Ovary (tissue), 9 donors: ENCODE data around the gene UBXN4. TPM values are rescaled to one million over a fixed set of nuclear protein-coding genes. Genes with fewer than 3 reads are reported as not detected.

Source experiments
- DNase-seq, 5 donors: peaks; one replicate each; pipeline ENCODE4 v3.0.0-alpha.2; 2019 to 2020
- H3K27ac ChIP-seq, 2 donors: fragments of 200-600 bp; one replicate each; pipeline versions ENCODE4 v1.5.1 to v1.8.0; 2019 to 2022
- H3K27me3 ChIP-seq: fragments of 200-600 bp; one replicate; pipeline ENCODE4 v1.8.0; 2022
- H3K36me3 ChIP-seq: fragments of 200-600 bp; sonication (generic); one replicate; pipeline ENCODE4 v1.5.1; 2019
- H3K4me1 ChIP-seq: one replicate; pipeline ENCODE4 v1.8.1; 2013; ENCODE audit warnings: mild to moderate bottlenecking, moderate library complexity; ENCODE audit not compliant: insufficient read depth
- H3K4me3 ChIP-seq: fragments of 200-600 bp; sonication (generic); one replicate; pipeline ENCODE4 v1.5.1; 2017
- H3K9me3 ChIP-seq, 2 donors: fragments of 200-600 bp in 1 of 2; sonication (generic) in 1 of 2; one replicate each; pipeline versions ENCODE4 v1.5.1 to v1.8.1; 2013 to 2019; ENCODE audit warnings: mild to moderate bottlenecking in 1 of 2, moderate library complexity in 1 of 2
- CTCF ChIP-seq, 3 donors: fragments of 450-650 bp in 2 of 3; fragments of 200-600 bp in 1 of 3; IDR thresholded peaks; one replicate each; pipeline versions ENCODE4 v1.5.1 to v1.8.0; 2016 to 2022; ENCODE audit warnings: antibody characterized with exemption in 3 of 3, mild to moderate bottlenecking in 1 of 3
- EP300 ChIP-seq: sonication (generic); formaldehyde crosslinking; IDR thresholded peaks from one replicate; pipeline ENCODE4 v1.6.1; 2017; ENCODE audit warnings: antibody characterized with exemption
- POLR2A ChIP-seq: fragments of 450-650 bp; IDR thresholded peaks from one replicate; pipeline ENCODE4 v1.6.1; 2017; ENCODE audit warnings: antibody characterized with exemption, mild to moderate bottlenecking, moderate library complexity
- WGBS, 3 donors: extraction: QIAGEN DNeasy Blood & Tissue Kit in 1 of 3; methylation state at CpG; one replicate each; pipeline versions ENCODE4 v1.1.5 to v1.1.7; 2013 to 2017; 5-methylcytosine and 5-hydroxymethylcytosine counted together
- intact Hi-C, 4 donors: fragments of 100-400 bp; cut with DNase I; formaldehyde crosslinking; loops; one replicate each; pipeline versions ENCODE4 v1.11.0 to v1.15.1; 2022 to 2023
- polyA plus RNA-seq, 2 donors: library from polyadenylated mRNA; stranded (reverse); fragments of 200-250 nt in 1 of 2; fragments of 350-450 nt in 1 of 2; fragmentation: Illumina TruSeq in 1 of 2; extraction: RNeasy Lipid Tissue Mini Kit (QIAGEN cat#74804) in 1 of 2; gene quantifications; one replicate each; pipeline ENCODE4 v1.2.3, GENCODE V29; 2013 to 2014
- total RNA-seq, 7 donors: library from RNA; depleted of rRNA in 2 of 7; stranded (reverse); fragments of >200 nt in 2 of 7; fragmentation: NEBNext Ultra II Directional in 3 of 7; extraction: Animal tissue kit (Norgen Biotek cat#: 25700) in 3 of 7; gene quantifications; one replicate each; pipeline versions ENCODE4 v1.1.0 to v1.2.4, GENCODE V29; 2016 to 2023
- donor health status: DM: no; HTN: no; CAD: no; lungs with moderate emphysema.
- donor health status: DM: no; HTN: no; CAD: no.
- donor health status: Bipolar disorder and iron deficiency.
- donor health status: DM: yes; HTN: yes; CAD: no.
- donor health status: DM: no; HTN: no; CAD: no.
- donor health status: DM: yes; HTN: yes; CAD: no.

Gene UBXN4
- total and polyA plus RNA-seq, 9 donors: 46.6 to 101 (median 82.0) TPM

GRCh38 chr2:135812907-135813511, 71.4 kb downstream of the UBXN4 start:
- TF ChIP-seq POLR2A: no peak
- TF ChIP-seq EP300: no peak
- no peak for TF ChIP-seq CTCF (IDR thresholded peaks at IDR 0.05)
- intact Hi-C loops: no loop called here
- no peaks in the 10 kb centered on the region for H3K9me3 ChIP-seq
- 76 to 82% (median 80%) methylated on average over 2 of the region's 2 CpGs for WGBS, 3 donors
- no peaks in the 10 kb centered on the region for H3K4me1 ChIP-seq
- H3K27ac ChIP-seq: no peak overlapping the region
- H3K27me3 ChIP-seq: no peaks in the 10 kb centered on the region
- DNase-seq: no peak
- no peaks in the 10 kb centered on the region for H3K36me3 ChIP-seq
- H3K4me3 ChIP-seq: no peak overlapping the region

GRCh38 chr2:135815269-135815668, 73.6 kb downstream of the UBXN4 start:
- no peak overlapping the region for H3K4me3 ChIP-seq
- H3K4me1 ChIP-seq: no peaks in the 10 kb centered on the region
- WGBS, 3 donors: 67 to 78% (median 74%) methylated on average over 3 of the region's 3 CpGs
- intact Hi-C loops: no loop called here
- H3K27ac ChIP-seq: no peak overlapping the region
- DNase-seq: no peak
- no peaks in the 10 kb centered on the region for H3K36me3 ChIP-seq
- H3K9me3 ChIP-seq: no peaks in the 10 kb centered on the region
- TF ChIP-seq POLR2A: no peak
- no peak for TF ChIP-seq CTCF (IDR thresholded peaks at IDR 0.05)
- TF ChIP-seq EP300: no peak
- H3K27me3 ChIP-seq: no peaks in the 10 kb centered on the region

- no peak overlapping the region for H3K4me3 ChIP-seq
- H3K27me3 ChIP-seq: no peaks in the 10 kb centered on the region
- intact Hi-C loops: no loop called here
- no peaks in the 10 kb centered on the region for H3K4me1 ChIP-seq
- no peaks in the 10 kb centered on the region for H3K9me3 ChIP-seq
- no peaks in the 10 kb centered on the region for H3K36me3 ChIP-seq
- WGBS, 3 donors: 85 to 87% (median 87%) methylated on average over 17 to 18 of the region's 18 CpGs
- TF ChIP-seq EP300 (no peak), CTCF (IDR thresholded peaks at IDR 0.05) (no peak), POLR2A (no peak)
- no peak for DNase-seq
- no peak overlapping the region for H3K27ac ChIP-seq
Observed at GRCh38 chr2:135817466-135817865, 75.8 kb downstream of the UBXN4 start.

GRCh38 chr2:135817951-135818350, 76.3 kb downstream of the UBXN4 start:
- no peaks in the 10 kb centered on the region for H3K4me1 ChIP-seq
- H3K9me3 ChIP-seq: no peaks in the 10 kb centered on the region
- 67 to 76% (median 69%) methylated on average over 4 of the region's 4 CpGs for whole genome bisulfite sequencing, 3 donors
- H3K4me3 ChIP-seq: no peak overlapping the region
- intact Hi-C loops: no loop called here
- no peak for TF ChIP-seq CTCF (IDR thresholded peaks at IDR 0.05)
- TF ChIP-seq EP300: no peak
- no peak for TF ChIP-seq POLR2A
- no peaks in the 10 kb centered on the region for H3K27me3 ChIP-seq
- H3K36me3 ChIP-seq: no peaks in the 10 kb centered on the region
- H3K27ac ChIP-seq: no peak overlapping the region
- no peak for DNase-seq
